SK-N-SH (cell line): ENCODE measurements around the gene NXPH4.

Experiments used
- CTCF ChIP-seq: fragments of 200-600 bp; sonication (generic); IDR thresholded peaks from 2 replicates; pipeline ENCODE4 v1.6.1; 2017; ENCODE audit warnings: antibody characterized with exemption, mild to moderate bottlenecking, moderate library complexity
- EZH2phosphoT487 ChIP-seq: fragments of 200-600 bp; sonication (generic); IDR thresholded peaks from 2 replicates; pipeline ENCODE4 v1.6.1; 2017; ENCODE audit warnings: low read depth, mixed run types, mild to moderate bottlenecking, antibody characterized with exemption, moderate library complexity, borderline replicate concordance
- IRF3 ChIP-seq: fragments of 150-350 bp; IDR thresholded peaks from 2 replicates; pipeline ENCODE4 v1.6.1; 2016; ENCODE audit warnings: mild to moderate bottlenecking, low read depth, low read length
- MAX ChIP-seq: IDR thresholded peaks from 2 replicates; pipeline ENCODE4 v1.4.0; 2012; ENCODE audit warnings: low read depth
- MEF2A ChIP-seq: IDR thresholded peaks from 2 replicates; pipeline ENCODE4 v1.4.0; 2012; ENCODE audit warnings: low read depth, borderline replicate concordance
- NFIC ChIP-seq: IDR thresholded peaks from 2 replicates; pipeline ENCODE4 v1.4.0; 2012; ENCODE audit warnings: borderline replicate concordance
- NRF1 ChIP-seq: IDR thresholded peaks from 2 replicates; pipeline ENCODE4 v1.6.1; 2012; ENCODE audit warnings: low read depth, mild to moderate bottlenecking, low read length
- PBX3 ChIP-seq: IDR thresholded peaks from 2 replicates; pipeline ENCODE4; 2012
- POLR2AphosphoS5 ChIP-seq: IDR thresholded peaks from 2 replicates; pipeline ENCODE4 v1.6.1; 2012; ENCODE audit warnings: low read depth, low read length
- REST ChIP-seq: IDR thresholded peaks from 2 replicates; pipeline ENCODE4 v1.6.1; 2012; ENCODE audit warnings: mild to moderate bottlenecking, low read depth, low read length, moderate library complexity
- RFX5 ChIP-seq: IDR thresholded peaks from 2 replicates; pipeline ENCODE4 v1.6.1; 2012; ENCODE audit warnings: mild to moderate bottlenecking, improper control_type of control experiment, low read length
- SIN3A ChIP-seq: IDR thresholded peaks from 2 replicates; pipeline ENCODE4 v1.6.1; 2012; ENCODE audit warnings: low read depth, mild to moderate bottlenecking, low read length, moderate library complexity, borderline replicate concordance
- USF2 ChIP-seq: fragments of 150-350 bp; IDR thresholded peaks from 2 replicates; pipeline ENCODE4 v1.6.1; 2017; ENCODE audit warnings: antibody characterized with exemption, low read length, low read depth, borderline replicate concordance
- YY1 ChIP-seq: IDR thresholded peaks from 2 replicates; pipeline ENCODE4 v1.4.0; 2012; ENCODE audit warnings: low read depth, mild to moderate bottlenecking

GRCh38 chr12:57213763-57214397, 2.7 kb upstream of the NXPH4 start:
- TF ChIP-seq USF2 (no peak), CTCF (no peak), YY1 (no peak), REST (no peak), EZH2phosphoT487 (no peak), NFIC (no peak), MEF2A (no peak), MAX (no peak), PBX3 (no peak), RFX5 (no peak), POLR2AphosphoS5 (no peak), NRF1 (no peak), SIN3A (no peak), IRF3 (no peak)
